GM18520 (cell line): ENCODE measurements around the gene MSRB1.

Experiments
- ATAC-seq: cut with Tn5 transposase; IDR thresholded peaks from one replicate; pipeline ENCODE4 v1.9.1; 2021; ENCODE audit not compliant: unreplicated experiment

The MSRB1 gene

DNA sequence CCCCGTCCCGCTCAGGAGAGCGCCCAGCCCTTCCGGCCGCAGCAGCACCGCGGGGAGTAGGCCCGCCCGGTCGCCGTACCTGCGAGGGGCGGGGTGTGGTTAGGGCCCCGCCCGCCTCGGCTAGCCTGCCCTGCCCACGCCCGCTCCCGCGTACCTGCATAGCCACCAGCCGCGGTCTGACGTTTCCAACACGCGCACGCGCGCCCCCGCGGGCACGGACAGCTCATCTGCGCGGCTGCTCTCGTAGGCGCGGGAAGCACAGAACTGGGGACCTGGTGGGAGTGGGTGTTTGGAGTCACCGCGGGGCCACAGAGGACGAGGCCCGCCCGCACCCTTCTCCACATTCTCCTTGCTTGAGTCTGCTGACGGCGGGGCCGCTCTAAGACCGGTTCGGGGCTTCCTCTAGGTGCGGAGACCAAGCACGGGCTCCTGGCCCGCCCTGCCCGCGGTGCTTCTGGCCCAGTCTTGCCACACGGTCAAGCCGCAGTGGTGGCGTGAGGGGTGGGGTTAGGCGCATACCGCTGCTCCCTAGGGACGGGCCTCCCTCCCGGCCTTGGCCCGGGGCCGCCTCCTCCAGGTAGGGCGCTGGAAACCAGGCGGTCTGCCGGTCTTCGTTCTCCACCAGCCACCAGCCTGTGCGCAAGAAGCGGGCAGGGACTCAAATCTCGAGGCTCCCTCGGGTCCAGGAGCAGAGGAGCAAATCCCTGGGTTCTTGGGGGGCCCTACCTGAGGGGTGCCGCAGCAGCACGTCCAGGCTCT lies 36.5 kb upstream of the MSRB1 start:
- ATAC-seq, result no peak

DNA sequence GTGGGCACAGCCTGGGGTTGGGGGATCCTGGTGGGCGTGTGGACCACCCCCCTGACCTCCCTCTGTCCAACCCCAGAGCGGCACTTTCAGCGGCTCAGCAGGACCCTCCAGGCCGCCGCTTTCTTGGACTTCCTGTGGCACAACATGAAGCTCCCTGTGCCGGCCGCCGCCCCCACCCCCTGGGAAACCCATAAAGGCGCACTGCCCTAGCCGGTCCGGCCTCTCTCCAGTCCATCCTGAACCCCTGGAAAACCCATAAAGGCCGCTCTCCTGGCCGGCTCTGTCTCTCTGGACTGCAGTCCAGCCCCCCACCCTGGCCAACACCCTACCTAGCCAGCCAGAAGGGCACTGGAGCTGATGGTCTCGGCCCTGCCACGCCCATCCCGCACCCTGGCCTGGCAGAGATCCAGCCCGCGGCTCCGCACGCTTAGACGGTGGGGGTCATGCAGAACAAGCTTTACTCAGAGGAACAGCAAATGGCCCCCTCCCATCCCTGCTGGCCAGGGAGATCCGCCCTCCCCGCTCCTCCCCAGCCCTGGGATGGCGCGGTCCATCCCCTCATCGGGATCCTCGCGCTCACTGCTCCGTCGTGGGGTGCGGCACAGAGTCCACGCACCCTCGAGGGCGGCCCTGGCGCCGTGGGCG lies 35.6 kb upstream of the MSRB1 start:
- ATAC-seq, result no peak

DNA sequence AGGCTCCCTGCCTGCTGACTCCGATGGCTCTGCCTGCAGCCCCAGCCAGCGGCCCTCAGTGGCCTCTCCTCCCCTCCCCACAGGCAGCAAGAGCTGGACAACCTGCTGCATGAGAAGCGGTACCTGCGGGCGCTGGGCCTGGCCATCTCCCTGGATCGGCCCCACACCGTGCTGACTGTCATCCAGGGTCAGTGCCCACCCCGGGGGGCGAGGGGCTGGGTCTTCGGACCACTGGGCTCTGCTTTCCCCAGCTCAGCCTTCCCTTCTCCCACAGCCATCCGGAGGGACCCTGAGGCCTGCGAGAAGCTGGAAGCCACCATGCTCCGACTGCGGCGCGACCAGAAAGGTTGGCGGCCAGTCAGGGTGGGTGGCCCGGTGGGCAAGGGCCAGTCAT lies 34.9 kb upstream of the MSRB1 start:
- ATAC-seq, result no peak

DNA sequence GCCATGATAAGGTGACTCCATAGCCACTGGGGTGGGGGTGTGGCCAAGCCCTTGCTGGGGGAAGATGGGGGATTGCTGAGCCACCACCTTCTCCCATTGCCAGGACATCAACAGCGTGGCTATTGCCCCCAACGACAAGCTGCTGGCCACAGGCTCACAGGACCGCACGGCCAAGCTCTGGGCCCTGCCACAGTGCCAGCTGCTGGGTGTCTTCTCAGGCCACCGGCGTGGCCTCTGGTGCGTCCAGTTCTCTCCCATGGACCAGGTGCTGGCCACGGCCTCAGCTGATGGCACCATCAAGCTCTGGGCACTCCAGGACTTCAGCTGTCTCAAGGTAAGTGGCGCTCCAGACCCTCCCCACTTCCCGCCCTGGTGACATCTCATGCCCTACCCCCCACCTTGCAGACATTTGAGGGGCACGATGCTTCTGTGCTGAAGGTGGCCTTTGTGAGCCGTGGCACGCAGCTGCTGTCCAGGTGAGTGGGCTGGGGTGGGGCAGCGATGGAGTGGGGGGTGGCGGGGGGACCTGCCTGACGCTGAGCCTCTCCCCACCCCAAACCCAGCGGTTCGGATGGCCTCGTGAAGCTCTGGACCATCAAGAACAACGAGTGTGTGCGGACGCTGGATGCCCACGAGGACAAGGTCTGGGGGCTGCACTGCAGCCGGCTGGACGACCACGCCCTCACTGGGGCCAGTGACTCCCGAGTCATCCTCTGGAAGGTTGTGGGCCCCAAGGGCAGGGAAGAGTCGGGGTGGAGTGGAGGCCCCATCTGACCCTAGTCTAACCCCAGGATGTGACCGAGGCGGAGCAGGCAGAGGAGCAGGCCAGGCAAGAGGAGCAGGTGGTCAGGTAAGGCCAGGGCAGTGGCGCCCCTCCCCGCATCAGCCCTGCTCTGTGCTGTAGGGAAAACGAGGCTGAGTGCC lies 34.2 kb upstream of the MSRB1 start:
- no peak for ATAC-seq

DNA sequence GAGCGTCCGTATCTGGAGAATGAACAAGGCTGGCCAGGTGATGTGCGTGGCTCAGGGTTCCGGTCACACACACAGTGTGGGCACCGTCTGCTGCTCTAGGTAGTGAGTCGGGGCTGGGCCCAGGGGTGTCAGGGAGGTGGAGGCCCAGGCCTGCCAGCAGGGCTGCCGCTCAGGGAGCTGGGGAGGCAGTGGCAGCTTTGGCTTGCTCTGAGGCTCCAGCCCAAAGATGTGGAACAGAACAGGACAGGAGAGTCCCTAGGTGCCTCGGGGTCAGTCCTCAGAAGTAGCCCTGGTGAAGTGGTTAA lies 33.2 kb upstream of the MSRB1 start:
- no peak for ATAC-seq

DNA sequence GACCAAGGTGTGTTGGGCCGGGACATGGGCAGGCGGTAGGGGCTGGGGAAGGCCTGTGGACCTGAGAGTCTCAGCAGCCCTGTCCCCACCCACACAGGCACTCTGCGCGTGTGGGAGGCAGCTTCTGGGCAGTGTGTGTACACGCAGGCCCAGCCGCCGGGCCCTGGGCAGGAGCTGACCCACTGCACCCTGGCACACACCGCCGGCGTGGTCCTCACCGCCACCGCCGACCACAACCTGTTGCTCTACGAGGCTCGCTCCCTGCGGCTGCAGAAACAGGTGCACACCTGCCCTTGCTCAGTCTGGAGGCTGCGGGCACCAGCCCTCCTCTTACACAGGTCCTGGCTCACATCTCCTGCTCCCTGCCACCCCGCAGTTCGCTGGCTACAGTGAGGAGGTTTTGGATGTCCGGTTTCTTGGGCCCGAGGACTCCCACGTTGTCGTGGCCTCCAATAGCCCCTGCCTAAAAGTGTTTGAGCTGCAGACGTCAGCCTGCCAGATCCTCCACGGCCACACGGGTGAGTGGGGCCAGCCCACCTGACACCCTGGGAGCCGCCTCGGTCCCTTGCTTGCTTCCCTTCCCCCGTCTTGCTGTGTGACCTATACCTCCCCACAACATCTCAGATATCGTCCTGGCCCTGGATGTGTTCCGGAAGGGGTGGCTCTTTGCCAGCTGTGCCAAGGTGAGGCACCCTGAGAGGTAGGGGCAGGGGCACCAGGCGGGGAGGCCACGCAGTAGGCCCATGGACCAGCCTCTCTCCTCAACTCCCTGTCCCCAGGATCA lies 32.6 kb upstream of the MSRB1 start:
- ATAC-seq, result no peak

DNA sequence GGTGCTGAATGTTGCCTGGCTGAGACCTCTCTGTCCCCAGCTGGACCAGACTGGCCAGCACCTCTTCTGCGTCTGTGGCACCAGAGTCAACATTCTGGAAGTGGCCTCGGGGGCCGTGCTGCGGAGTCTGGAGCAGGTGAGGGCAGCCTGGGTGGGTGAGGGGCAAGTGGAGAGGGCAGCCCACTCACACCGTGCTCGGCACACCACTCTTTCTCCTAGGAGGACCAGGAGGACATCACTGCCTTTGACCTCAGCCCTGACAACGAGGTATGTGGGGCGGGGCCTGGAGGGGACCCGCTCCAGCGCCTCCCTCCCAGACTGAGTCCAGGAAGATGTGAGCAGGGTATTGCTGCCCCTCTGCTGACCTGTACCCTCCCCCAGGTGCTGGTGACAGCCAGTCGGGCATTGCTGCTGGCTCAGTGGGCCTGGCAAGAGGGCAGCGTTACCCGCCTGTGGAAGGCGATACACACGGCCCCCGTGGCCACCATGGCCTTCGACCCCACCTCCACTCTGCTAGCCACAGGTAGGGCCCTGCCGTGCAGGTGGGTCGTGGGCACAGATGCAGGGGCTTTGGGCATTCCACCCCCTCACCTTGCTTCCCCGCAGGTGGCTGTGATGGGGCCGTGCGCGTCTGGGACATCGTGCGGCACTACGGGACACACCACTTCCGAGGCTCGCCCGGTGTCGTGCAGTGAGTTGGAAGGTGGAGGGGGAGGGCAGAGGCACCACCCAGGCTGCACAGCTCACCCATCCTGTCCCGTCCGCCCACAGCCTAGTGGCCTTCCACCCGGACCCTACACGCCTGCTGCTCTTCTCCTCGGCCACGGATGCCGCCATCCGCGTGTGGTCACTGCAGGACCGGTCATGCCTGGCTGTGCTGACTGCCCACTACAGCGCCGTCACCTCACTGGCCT lies 31.4 kb upstream of the MSRB1 start:
- no peak for ATAC-seq

DNA sequence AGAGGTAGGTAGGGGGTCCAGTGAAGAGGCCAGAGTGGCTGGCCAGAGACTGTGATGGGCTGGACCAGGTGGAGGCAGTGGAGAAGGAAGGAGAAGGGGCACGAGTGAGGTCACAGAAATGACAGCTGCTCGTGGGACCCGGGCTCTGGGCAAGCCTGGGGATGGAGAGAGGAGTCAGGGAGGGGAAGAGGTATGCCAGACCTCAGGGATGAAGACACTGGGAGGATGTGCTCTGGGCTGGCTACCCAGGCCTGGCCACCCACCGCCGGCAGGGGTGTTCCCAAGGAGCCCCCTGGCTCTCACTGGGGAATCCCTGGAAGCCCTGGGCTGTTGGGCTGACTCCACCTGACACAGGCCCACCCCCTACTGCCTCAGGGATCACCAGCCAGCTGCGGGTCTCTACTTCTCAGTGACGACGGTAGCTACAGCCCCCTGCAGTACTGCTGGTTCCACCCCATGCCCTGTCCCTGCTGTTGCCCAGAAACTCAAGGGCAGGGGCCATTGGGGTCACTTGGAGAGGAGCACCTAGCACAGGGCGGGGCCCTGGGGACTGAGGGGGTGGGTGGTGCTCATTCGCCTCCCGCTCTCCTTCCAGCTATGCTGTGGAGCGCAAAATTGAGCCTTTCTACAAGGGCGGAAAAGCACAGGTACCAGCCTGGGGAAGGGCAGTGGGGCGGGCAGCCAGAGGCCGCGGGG lies 30.6 kb upstream of the MSRB1 start:
- no peak for ATAC-seq

DNA sequence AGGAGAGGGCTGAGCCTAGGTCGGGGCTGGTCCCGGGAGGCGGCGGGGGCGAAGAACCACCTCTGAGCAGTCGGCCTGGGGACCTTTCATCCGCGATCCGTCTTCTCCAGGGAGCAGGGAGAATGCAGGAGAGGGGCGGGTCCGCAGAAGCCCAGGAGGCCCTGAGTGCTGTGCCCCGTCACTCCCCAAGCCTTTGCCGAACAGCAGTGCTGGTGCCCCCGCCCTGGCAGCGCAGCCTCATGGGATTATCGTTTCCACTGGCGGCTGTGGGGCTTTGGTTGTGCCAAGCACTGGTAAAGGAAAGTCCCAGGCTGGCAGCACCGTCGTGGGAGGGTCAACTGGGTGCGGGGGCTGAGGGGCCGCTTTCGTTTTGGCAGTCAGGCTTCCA lies 29.5 kb upstream of the MSRB1 start:
- ATAC-seq, result no peak

DNA sequence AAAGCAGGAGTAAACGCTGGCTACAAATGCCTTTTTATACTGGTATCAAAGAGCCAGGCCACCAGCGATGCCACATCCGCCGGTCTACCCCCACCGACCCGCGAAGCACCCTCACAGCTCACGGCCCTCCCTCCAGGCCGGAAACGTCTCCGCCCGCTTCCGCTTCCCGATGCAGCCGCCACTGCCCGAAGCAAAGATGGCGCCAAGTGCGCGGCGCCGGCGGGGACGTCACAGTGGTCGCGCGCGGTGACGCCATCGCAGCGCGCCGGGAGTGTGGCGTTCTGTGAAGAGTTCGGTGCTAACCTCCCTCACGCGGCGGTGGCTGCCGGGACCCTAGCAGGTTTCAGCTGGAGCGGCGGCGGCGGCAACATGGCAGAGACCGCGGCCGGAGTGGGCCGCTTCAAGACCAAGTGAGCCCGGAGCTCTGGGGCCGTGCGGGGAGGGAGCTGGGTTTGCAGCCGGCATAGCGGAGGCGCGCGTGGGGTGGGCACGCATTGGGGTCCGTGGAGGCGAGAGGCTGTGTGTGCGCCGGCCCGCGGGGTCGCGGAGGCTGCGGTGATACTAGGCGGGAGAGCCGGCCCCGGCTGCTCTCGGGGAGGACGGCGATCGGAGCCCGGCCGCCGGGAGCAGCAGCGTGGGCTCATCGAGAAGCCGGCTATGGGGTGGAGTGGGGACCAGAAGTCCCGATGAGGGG lies 28.9 kb upstream of the MSRB1 start, which contains the start of gene TBL3:
Gene TBL3 (plus strand): TSS at position 258 of the 694 bp plus-strand sequence. CDS start 112 bp downstream, at position 370.
- ATAC-seq, result peak; percentile 75

DNA sequence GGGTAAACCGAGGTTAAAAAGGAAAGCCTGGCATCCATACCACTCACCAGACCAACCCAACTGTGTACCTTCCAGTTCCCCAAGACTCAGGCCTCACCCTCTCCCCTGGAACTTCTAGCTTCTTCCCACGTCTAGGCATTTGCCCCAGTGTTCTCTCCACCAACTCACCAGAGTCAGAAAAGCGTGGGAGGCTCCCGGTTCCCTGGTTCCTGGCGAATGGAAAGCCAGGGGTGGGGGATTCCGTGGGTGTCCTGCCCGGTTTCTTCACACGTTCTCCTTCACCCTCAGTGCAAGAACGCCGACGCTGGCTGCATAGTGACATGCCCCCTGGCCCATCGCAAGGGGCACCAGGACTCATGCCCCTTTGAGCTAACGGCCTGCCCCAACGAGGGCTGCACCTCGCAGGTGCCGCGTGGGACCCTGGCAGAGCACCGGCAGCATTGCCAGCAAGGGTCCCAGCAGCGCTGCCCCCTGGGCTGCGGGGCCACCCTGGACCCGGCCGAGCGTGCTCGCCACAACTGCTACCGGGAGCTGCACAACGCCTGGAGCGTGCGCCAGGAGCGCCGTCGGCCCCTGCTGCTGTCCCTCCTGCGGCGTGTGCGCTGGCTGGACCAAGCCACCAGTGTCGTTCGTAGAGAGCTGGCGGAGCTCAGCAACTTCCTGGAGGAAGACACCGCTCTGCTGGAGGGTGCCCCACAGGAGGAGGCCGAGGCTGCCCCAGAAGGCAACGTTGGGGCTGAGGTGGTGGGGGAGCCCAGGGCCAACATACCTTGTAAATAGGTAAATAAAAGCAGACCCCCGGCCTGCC lies 25.4 kb upstream of the MSRB1 start:
- ATAC-seq, result no peak

DNA sequence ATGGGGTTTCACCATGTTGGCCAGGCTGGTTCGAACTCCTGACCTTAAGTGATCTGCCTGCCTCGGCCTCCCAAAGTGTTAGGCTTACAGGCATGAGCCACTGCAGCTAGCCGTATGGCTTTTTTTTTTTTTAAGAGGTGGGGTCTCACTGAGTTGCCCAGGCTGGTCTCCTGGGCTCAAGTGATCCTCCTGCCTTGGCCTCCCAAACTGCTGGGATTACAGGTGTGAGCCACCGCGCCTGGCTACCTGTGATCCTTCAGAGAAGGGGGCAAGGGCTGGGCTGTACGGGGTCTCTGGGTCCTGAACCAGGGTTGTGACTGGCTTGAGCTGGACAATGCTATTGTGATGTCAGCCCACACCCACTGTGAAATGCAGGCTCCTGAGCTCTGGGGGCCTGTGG lies 23.5 kb upstream of the MSRB1 start, which contains the start of gene RNF151:
Gene RNF151 (plus strand): TSS at position 397 of the 400 bp plus-strand sequence. CDS start 26 bp downstream, outside the sequence.
- ATAC-seq, result no peak

DNA sequence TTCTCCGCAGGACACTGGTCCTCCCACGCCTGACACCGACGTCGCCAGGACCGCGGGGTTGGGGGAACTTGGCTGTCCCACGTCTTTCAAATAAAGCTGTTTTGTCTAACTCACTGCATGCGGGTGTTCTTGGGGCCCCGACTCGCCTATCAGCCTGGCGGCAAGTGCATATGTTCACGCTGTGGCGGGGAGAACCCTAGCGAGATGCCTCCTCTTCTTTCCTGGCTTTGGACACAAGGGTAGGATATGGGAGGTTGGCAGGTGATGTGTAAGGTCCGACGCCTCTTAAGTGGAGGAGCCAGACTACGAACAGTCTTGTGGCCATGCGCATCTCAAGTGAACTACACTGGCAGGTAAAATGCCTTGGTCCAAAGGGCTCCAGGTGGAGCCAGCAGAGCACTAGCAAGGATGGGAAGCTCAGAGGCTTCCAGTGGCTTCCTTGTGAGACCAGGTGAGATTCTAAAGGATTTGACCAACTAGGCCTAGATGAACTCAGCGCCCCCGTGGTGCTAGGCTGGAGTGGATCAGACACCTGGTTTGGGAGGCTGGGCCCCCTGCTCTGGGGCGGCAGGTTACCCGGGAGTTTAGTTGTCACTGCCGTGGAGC lies 22.5 kb upstream of the MSRB1 start:
- ATAC-seq, result no peak

DNA sequence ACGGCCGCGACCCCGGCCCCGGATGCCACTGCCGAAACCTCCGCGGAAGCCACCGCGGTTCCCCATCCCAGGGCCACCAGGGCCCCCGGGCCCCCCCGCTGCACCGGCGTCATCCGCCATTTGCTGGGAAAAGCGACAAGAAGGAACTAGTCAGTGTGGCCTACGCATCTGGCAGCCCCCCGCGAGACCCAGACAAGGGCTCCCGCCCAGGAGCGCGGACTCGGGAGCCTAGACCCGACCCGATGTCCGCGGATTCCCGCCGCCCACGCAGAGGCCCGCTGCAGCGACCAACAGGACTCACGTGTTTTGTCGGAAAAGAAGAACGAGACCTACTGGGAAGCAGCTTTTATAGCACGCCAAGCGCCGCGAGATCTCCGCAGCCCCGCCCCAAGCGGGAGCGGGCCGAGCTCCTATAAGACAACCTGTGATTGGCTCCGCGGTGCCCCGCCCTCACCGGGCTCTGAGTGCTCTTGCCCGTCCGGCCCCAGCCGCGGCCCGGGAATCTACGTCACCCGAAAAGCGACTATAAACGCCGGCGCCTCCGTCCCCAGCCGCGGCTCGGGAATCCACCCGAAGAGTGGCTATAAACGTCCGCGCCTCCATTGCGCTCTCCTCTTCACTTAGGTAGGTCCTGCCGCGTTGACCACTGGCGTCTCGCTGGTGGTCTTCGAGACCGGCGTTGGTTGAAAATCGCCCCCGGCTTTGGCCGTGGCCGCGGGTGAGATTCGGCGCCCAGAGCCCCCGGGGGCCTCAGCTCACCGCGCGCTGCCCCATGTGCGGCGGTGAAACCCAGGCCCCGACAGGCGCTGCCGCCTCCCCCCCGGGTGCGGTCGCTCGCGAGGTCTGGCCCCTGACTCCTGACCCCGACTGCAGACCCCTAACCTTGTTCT lies 21.8 kb upstream of the MSRB1 start, which contains the start of gene RPS2:
Gene RPS2 (minus strand): TSS at position 321 of the 890 bp plus-strand sequence. CDS start 201 bp downstream, at position 120.
- peak; percentile 80 for ATAC-seq

DNA sequence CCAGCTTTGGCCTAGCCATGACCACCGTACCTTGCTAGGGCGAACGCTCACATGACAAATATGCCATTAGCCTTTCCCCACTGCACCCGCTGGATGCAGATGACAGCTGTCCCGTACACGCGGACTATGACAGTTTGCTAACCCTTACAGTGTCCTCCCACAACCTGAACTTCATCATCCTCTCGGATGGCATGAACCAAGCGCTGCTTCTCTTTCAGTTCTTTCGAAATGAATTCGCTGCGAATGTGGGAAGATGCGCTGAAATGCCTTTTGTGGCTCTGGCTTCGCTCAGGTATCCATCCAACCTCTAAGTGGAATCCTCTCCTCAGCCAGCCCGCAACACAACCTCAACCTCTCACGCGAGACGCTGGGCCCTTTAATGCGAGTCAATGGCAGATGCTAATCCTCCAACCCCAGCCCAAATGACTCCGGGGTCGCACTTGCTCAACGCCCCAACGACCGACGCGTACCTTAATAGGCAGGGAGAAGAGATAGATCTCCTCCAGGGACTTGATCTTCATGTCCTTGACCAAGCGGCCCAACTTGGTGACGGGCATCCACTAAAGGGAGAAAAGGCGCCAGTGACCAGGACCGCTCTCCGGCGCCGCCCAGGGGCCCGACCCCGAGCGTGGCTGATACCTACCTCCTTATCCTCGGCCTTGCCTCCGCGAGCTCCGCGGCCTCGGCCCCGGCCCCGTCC lies 21.0 kb upstream of the MSRB1 start:
- ATAC-seq, result no peak
